ENCODE results near the gene SH3GLB2. TPM values are rescaled to one million over a fixed set of nuclear protein-coding genes. Genes with fewer than 3 reads are reported as not detected.

Gene SH3GLB2
- total RNA-seq, result 10 to 100 TPM; 50.3 to 67.1 (median 65.4) TPM
- 69.5 TPM for total RNA-seq (2013)

- Histone ChIP-seq H3K27me3 (ENCODE audit: control insufficient read depth, insufficient read depth, low read length) (no peaks in the 10 kb centered on the region), H3K9me3 (ENCODE audit: control insufficient read depth, insufficient read depth, low read length) (no peaks in the 10 kb centered on the region), H3K36me3 (ENCODE audit: control insufficient read depth, insufficient read depth, low read length) (no peaks in the 10 kb centered on the region), H3K27ac (ENCODE audit: low read length) (peak within 1 kb of the TSS; percentile 63), H3K4me3 (ENCODE audit: low read length) (peak within 1 kb of the TSS; percentile 63), H3K4me1 (ENCODE audit: control insufficient read depth, insufficient read depth, low read length) (peaks cover 17% of the 10 kb centered on the region)
- WGBS (ENCODE audit: insufficient coverage), result 1% methylated on average over 58 of the region's 60 CpGs
- TF ChIP-seq, protein P1, sequence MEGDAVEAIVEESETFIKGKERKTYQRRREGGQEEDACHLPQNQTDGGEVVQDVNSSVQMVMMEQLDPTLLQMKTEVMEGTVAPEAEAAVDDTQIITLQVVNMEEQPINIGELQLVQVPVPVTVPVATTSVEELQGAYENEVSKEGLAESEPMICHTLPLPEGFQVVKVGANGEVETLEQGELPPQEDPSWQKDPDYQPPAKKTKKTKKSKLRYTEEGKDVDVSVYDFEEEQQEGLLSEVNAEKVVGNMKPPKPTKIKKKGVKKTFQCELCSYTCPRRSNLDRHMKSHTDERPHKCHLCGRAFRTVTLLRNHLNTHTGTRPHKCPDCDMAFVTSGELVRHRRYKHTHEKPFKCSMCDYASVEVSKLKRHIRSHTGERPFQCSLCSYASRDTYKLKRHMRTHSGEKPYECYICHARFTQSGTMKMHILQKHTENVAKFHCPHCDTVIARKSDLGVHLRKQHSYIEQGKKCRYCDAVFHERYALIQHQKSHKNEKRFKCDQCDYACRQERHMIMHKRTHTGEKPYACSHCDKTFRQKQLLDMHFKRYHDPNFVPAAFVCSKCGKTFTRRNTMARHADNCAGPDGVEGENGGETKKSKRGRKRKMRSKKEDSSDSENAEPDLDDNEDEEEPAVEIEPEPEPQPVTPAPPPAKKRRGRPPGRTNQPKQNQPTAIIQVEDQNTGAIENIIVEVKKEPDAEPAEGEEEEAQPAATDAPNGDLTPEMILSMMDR (IDR thresholded peaks at IDR 0.05), result peak; percentile 42
- H3K27me3 Mint-ChIP-seq (ENCODE audit: low read depth in 2 of 2), result no peaks in the 10 kb centered on the region
- peaks cover 6 to 18% of the 10 kb centered on the region in 2 donors for H3K4me1 Mint-ChIP-seq
- peak; percentile 86 to 94 for DNase-seq
- intact Hi-C loops (cut with micrococcal nuclease), result loop anchor here (1.0 kb wide), 1 partner anchor 8 kb away; the partner anchor contains the start of gene MIGA2
- H3K4me3 Mint-ChIP-seq, result peak within 1 kb of the TSS; percentile 83
- H3K9me3 Mint-ChIP-seq, result no peaks in the 10 kb centered on the region
- H3K27ac Mint-ChIP-seq, result peak within 1 kb of the TSS; percentile 29 to 77
- no peaks in the 10 kb centered on the region for H3K36me3 Mint-ChIP-seq
- ATAC-seq, result peak; percentile 90 to 98 (median 92)
Observed at GRCh38 chr9:129028192-129028966, at the start of gene SH3GLB2. Gene SH3GLB2 (minus strand): TSS chr9:129028331. CDS start chr9:129028154, 177 bp downstream.

DNA sequence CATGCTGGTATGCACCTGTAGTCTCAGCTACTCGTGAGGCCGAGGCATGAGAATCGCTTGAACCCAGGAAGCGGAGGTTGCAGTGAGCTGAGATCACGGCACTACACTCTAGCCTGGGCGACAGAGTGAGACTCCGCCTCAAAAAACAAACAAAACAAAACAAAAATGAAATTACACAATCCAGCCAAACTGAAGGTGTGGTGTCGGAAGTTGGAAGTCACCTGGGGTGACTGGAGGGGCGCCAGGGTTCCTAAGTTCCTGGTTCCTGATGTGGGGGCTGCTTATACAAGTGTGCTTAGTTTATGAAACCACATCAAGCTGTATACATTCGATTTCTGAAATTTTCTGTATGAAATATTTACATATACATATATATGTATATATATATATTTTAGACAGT lies 49.1 kb upstream of the SH3GLB2 start:
- TF ChIP-seq, protein P1 (IDR thresholded peaks at IDR 0.05), result no peak
- DNase-seq, result no peak
- H3K27me3 Mint-ChIP-seq (ENCODE audit: low read depth in 2 of 2), result no peaks in the 10 kb centered on the region
- H3K36me3 Mint-ChIP-seq, result no peaks in the 10 kb centered on the region
- WGBS (ENCODE audit: insufficient coverage), result 96% methylated on average over 8 of the region's 10 CpGs
- H3K9me3 Mint-ChIP-seq, result no peaks in the 10 kb centered on the region
- Histone ChIP-seq H3K9me3 (ENCODE audit: control insufficient read depth, insufficient read depth, low read length) (no peaks in the 10 kb centered on the region), H3K4me1 (ENCODE audit: control insufficient read depth, insufficient read depth, low read length) (peaks cover 17% of the 10 kb centered on the region), H3K4me3 (ENCODE audit: low read length) (no peak overlapping the region), H3K27ac (ENCODE audit: low read length) (no peak overlapping the region), H3K27me3 (ENCODE audit: control insufficient read depth, insufficient read depth, low read length) (no peaks in the 10 kb centered on the region), H3K36me3 (ENCODE audit: control insufficient read depth, insufficient read depth, low read length) (no peaks in the 10 kb centered on the region)
- no peak for ATAC-seq
- H3K27ac Mint-ChIP-seq, result no peak overlapping the region
- H3K4me1 Mint-ChIP-seq, result peaks cover 5 to 16% of the 10 kb centered on the region in 2 donors
- intact Hi-C loops (cut with micrococcal nuclease), result no loop called here
- H3K4me3 Mint-ChIP-seq, result no peak overlapping the region

DNA sequence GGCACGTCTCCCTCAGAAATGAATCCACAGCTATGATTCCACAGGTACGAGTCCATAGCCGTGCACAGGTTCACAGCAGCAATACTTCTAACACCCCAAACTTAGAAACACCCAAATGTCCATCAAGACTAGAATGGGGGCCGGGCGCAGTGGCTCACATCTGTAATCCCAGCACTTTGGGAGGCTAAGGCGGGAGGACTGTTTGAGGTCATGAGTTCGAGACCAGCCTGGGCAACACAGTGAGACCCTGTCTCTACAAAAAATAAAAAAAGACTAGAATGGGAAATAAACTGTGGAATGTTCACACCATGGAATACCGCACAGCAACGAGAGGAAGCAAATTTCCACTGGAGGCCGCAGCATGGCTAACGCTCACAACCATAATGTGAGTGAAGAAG lies 48.5 kb upstream of the SH3GLB2 start:
- Histone ChIP-seq H3K9me3 (ENCODE audit: control insufficient read depth, insufficient read depth, low read length) (no peaks in the 10 kb centered on the region), H3K27me3 (ENCODE audit: control insufficient read depth, insufficient read depth, low read length) (no peaks in the 10 kb centered on the region), H3K4me1 (ENCODE audit: control insufficient read depth, insufficient read depth, low read length) (peaks cover 16% of the 10 kb centered on the region), H3K4me3 (ENCODE audit: low read length) (no peak overlapping the region), H3K27ac (ENCODE audit: low read length) (no peak overlapping the region), H3K36me3 (ENCODE audit: control insufficient read depth, insufficient read depth, low read length) (no peaks in the 10 kb centered on the region)
- Mint-ChIP-seq H3K27me3 (ENCODE audit: low read depth in 2 of 2) (no peaks in the 10 kb centered on the region), H3K9me3 (no peaks in the 10 kb centered on the region), H3K4me3 (no peak overlapping the region), H3K27ac (no peak overlapping the region), H3K4me1 (peaks cover 5 to 13% of the 10 kb centered on the region in 2 donors), H3K36me3 (no peaks in the 10 kb centered on the region)
- TF ChIP-seq, protein P1 (IDR thresholded peaks at IDR 0.05), result no peak
- no peak for DNase-seq
- no peak for ATAC-seq
- intact Hi-C loops (cut with micrococcal nuclease), result no loop called here
- WGBS (ENCODE audit: insufficient coverage), result 98% methylated on average over 11 of the region's 11 CpGs
